Measurements from ENCODE around the gene ETNK2.

- no peak for TF ChIP-seq CTCF (IDR thresholded peaks at IDR 0.05)
- TF ChIP-seq POLR2A (IDR thresholded peaks at IDR 0.05; ENCODE audit: low read depth): no peak
- no peak for TF ChIP-seq EP300 (IDR thresholded peaks at IDR 0.05)
Measured at GRCh38 chr1:204198348-204199340, 46.8 kb upstream of the ETNK2 start.
